Measurements from ENCODE around the gene MT1HL1.

DNA sequence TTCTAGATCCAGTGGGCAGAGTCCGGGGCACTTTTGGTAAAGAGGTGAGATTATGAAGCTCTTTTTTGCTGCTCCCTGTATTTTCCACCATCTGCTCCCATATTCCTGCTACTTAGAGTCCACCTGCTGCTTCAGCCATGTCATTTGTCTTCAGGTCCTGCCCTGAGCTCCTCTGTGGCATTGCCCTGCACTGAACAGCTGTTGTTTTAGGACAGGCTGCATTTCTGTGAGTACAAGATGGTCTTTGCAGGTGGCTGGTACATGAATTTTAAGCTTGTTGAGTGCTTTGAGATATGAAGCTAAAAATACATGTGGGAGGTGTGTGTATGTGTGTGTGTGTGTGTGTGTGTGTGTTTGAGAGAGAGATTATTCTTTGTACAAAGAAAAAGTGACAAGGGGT lies 21.9 kb downstream of the MT1HL1 start:
- no peak for TF ChIP-seq POLR2A (IDR thresholded peaks at IDR 0.05; ENCODE audit: extremely low read depth, insufficient read length)
- TF ChIP-seq, protein P1, sequence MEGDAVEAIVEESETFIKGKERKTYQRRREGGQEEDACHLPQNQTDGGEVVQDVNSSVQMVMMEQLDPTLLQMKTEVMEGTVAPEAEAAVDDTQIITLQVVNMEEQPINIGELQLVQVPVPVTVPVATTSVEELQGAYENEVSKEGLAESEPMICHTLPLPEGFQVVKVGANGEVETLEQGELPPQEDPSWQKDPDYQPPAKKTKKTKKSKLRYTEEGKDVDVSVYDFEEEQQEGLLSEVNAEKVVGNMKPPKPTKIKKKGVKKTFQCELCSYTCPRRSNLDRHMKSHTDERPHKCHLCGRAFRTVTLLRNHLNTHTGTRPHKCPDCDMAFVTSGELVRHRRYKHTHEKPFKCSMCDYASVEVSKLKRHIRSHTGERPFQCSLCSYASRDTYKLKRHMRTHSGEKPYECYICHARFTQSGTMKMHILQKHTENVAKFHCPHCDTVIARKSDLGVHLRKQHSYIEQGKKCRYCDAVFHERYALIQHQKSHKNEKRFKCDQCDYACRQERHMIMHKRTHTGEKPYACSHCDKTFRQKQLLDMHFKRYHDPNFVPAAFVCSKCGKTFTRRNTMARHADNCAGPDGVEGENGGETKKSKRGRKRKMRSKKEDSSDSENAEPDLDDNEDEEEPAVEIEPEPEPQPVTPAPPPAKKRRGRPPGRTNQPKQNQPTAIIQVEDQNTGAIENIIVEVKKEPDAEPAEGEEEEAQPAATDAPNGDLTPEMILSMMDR (IDR thresholded peaks at IDR 0.05; ENCODE audit: low read depth, low read length) = no peak
- no peak for TF ChIP-seq MYC (IDR thresholded peaks at IDR 0.05; ENCODE audit: low read depth, low read length)
- TF ChIP-seq, protein P2, sequence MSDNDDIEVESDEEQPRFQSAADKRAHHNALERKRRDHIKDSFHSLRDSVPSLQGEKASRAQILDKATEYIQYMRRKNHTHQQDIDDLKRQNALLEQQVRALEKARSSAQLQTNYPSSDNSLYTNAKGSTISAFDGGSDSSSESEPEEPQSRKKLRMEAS (IDR thresholded peaks at IDR 0.05; ENCODE audit: low read depth, low read length) = no peak

All from NB4 (cell line).